Neural crest cell (in vitro differentiated cells): ENCODE results near the gene ITFG2. TPM values are rescaled to one million over a fixed set of nuclear protein-coding genes. Genes with fewer than 3 reads are reported as not detected.

Source experiments
- DNase-seq: peaks from one replicate; pipeline ENCODE4 v3.0.0; 2021; ENCODE audit warnings: low read depth, mixed read lengths, low spot score
- H3K27ac Mint-ChIP-seq: one replicate; pipeline ENCODE4 v1.8.0; 2021; ENCODE audit warnings: mild to moderate bottlenecking, mixed read lengths; ENCODE audit not compliant: unreplicated experiment
- H3K27me3 Mint-ChIP-seq: 2 replicates; pipeline ENCODE4 v1.8.0; 2021; ENCODE audit warnings: low read depth, mild to moderate bottlenecking, mixed read lengths
- H3K36me3 Mint-ChIP-seq: 2 replicates; pipeline ENCODE4 v1.8.0; 2021; ENCODE audit warnings: low read depth, mild to moderate bottlenecking, mixed read lengths
- H3K4me1 Mint-ChIP-seq: 2 replicates; pipeline ENCODE4 v1.8.0; 2021; ENCODE audit warnings: mixed read lengths
- H3K4me3 Mint-ChIP-seq: one replicate; pipeline ENCODE4 v1.8.0; 2021; ENCODE audit warnings: mild to moderate bottlenecking, mixed read lengths
- H3K9me3 Mint-ChIP-seq: 2 replicates; pipeline ENCODE4 v1.8.0; 2021; ENCODE audit warnings: mixed read lengths
- CTCF ChIP-seq: fragments of 200-600 bp; sonication (generic); conservative IDR thresholded peaks from 2 replicates; pipeline ENCODE4 v1.5.0; 2021; ENCODE audit warnings: antibody characterized with exemption, mild to moderate bottlenecking
- total RNA-seq: library from RNA; stranded (reverse); gene quantifications from 2 replicates; pipeline ENCODE4 v1.2.1, GENCODE V29; 2021

Gene ITFG2
- total RNA-seq, 1 donor from 2014 or later, result 43.5 TPM

DNA sequence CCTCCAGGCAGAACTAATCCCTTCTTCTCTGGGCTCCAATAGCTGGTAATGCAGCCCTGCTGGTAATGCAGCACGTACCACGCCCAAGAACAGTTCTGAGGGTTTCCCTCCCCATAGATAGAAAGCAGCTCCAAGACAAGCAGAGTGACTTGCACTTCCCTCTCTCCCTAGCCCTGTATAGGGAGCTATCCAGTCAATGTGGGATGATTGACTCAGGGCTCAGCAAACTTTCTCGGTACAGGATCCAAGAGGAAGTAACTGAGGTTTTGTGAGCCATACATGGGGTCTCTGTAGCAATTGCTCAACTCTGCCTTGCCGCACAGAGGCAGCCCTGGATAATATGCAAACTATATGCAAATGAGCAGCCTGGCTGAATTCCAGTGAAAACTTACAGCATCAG is 33.2 kb upstream of the ITFG2 start:
- H3K4me1 Mint-ChIP-seq, result peaks cover 5% of the 10 kb centered on the region
- H3K27ac Mint-ChIP-seq, result no peak overlapping the region
- H3K27me3 Mint-ChIP-seq, result peaks cover 5% of the 10 kb centered on the region
- no peaks in the 10 kb centered on the region for H3K9me3 Mint-ChIP-seq
- H3K36me3 Mint-ChIP-seq, result no peaks in the 10 kb centered on the region
- no peak for DNase-seq
- H3K4me3 Mint-ChIP-seq, result no peak overlapping the region
- TF ChIP-seq CTCF, result no peak

DNA sequence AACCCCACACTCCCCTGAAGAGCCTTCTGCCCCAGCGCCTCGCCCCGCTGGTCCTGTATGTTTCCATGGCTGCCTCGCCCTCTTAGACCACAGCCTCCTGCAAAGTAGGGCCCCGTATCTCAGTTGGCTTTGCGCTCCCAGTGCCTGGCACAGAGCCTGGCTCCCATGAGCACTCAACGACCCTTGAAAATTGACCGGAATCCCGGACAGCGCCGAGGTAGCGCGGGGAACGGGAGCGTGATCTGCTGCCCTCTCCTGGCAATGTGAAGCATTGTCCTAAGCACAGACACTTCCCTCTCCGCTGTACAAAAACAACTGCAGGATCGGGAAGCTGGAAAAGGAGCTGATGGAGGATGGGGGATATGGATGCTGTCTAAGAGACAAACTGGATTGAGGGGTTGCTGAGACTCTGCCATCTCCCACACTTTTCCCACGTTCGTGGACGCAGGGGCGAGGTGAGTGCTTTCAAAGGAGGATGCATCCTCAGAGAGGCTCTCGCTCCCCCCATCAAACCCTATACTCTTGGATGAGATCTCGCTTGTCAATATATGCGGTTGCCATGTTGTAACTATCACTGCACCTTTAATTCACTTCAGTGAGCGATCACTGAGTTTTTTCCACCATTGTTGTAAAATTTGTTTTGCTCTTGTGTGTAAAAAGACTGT is 28.4 kb upstream of the ITFG2 start:
- H3K27ac Mint-ChIP-seq, result no peak overlapping the region
- peak; percentile 69 for DNase-seq
- peaks cover 5% of the 10 kb centered on the region for H3K4me1 Mint-ChIP-seq
- peak; percentile 98 for TF ChIP-seq CTCF
- H3K36me3 Mint-ChIP-seq, result no peaks in the 10 kb centered on the region
- no peak overlapping the region for H3K4me3 Mint-ChIP-seq
- H3K9me3 Mint-ChIP-seq, result no peaks in the 10 kb centered on the region
- H3K27me3 Mint-ChIP-seq, result peaks cover 26% of the 10 kb centered on the region

GRCh38 chr12:2785017-2785416 is 27.5 kb upstream of the ITFG2 start:
- TF ChIP-seq CTCF, result no peak
- no peak overlapping the region for H3K27ac Mint-ChIP-seq
- no peaks in the 10 kb centered on the region for H3K9me3 Mint-ChIP-seq
- H3K27me3 Mint-ChIP-seq, result peaks cover 26% of the 10 kb centered on the region
- no peaks in the 10 kb centered on the region for H3K36me3 Mint-ChIP-seq
- H3K4me3 Mint-ChIP-seq, result no peak overlapping the region
- H3K4me1 Mint-ChIP-seq, result peaks cover 5% of the 10 kb centered on the region
- DNase-seq, result no peak

- Mint-ChIP-seq H3K4me3 (no peak overlapping the region), H3K27ac (no peak overlapping the region), H3K36me3 (no peaks in the 10 kb centered on the region), H3K9me3 (no peaks in the 10 kb centered on the region), H3K27me3 (peaks cover 24% of the 10 kb centered on the region), H3K4me1 (peaks cover 11% of the 10 kb centered on the region)
- DNase-seq, result no peak
- no peak for TF ChIP-seq CTCF
Measured at GRCh38 chr12:2791089-2791488, 21.4 kb upstream of the ITFG2 start.

DNA sequence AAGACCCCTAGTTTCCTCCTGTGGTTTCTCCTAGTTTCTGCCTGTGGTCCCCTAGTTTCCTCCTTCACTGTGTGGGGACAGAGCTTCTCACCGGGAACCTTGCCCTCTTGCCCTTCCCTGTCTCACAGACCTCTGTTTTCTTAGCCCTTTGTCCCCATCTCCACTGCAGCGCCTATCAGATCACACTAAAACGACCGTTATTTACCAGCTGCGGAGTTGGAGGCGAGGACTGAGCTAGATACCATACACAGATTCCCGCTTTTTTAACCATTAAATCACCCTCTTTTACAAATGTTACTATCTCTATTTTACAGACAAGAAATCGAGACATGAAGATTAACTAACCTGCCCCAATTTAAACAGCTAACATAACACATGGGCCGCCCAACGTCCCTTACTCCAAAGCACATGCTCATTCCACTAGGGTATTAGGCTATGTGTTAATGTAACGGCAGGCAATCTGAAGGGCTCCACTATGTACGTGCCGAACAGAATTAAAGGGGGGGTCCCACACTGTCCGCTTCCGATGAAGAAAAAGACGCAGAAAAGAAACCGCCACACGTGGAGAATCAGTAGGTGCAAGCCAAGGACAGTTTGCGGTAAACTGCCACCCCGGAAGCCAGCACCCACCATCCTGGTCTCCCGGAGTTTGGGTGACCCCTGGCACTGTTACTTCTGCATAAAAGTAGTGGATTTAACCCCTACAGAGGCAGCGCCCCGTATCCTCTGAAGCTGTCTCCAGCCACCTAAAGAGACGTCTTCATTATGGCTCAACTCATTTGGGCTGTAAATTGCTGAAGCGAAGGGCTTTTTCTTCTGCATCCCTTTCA is 19.6 kb upstream of the ITFG2 start:
- Mint-ChIP-seq H3K4me3 (peak overlapping the region; percentile 77), H3K9me3 (no peaks in the 10 kb centered on the region), H3K4me1 (peaks cover 23% of the 10 kb centered on the region), H3K27ac (no peak overlapping the region), H3K27me3 (peaks cover 29% of the 10 kb centered on the region), H3K36me3 (peaks cover 3% of the 10 kb centered on the region)
- no peak for DNase-seq
- TF ChIP-seq CTCF, result no peak
